ENCODE data around the gene TRAIP. TPM values are rescaled to one million over a fixed set of nuclear protein-coding genes. Genes with fewer than 3 reads are reported as not detected.

TRAIP gene
- total RNA-seq, 4 donors from 2014 or later: 1.5 to 12.2 (median 2.8) TPM

- TF ChIP-seq CTCF (IDR thresholded peaks at IDR 0.05) (no peak), EP300 (IDR thresholded peaks at IDR 0.05) (no peak), POLR2A (IDR thresholded peaks at IDR 0.05) (no peak)
- no peaks in the 10 kb centered on the region for H3K27me3 ChIP-seq
- H3K36me3 ChIP-seq: peaks cover 0 to 45% (median 0%) of the 10 kb centered on the region in 3 donors
- 74 to 80% methylated on average over 8 to 11 of the region's 13 CpGs for WGBS, 2 donors
- H3K27ac ChIP-seq: peak overlapping the region; percentile 4 to 93 (median 90)
- no peaks in the 10 kb centered on the region for H3K9me3 ChIP-seq
- peaks cover 0 to 56% (median 47%) of the 10 kb centered on the region in 4 donors for H3K4me1 ChIP-seq
- no peak for DNase-seq (ENCODE audit: low spot score in 2 of 2)
- no peak overlapping the region for H3K4me3 ChIP-seq
These were observed 48.8 kb downstream of the TRAIP start for GRCh38 chr3:49807431-49808114.

DNA sequence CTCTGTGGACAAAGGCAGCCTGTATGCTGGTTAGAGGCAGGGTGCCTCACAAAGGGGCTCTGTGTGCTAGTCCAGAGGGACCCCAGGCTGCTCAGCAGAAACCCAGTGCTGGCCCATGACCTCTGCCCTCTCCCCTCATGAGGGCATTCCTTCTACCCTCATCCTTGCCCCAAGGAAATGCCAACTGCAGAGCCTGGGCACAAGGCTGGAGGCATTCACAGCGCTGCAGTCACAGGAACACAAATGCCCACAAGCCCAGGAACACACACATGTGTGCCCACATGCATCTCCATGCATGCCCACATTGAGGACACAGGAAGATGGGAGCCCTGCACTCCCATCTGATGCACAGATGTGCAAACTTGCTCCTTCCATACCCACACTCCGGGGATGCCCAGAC is 49.5 kb downstream of the TRAIP start:
- Histone ChIP-seq H3K27me3 (no peaks in the 10 kb centered on the region), H3K4me3 (no peak overlapping the region), H3K4me1 (peaks cover 0 to 55% (median 44%) of the 10 kb centered on the region in 4 donors), H3K9me3 (no peaks in the 10 kb centered on the region), H3K36me3 (peaks cover 0 to 38% (median 0%) of the 10 kb centered on the region in 3 donors), H3K27ac (peak overlapping the region; percentile 4 to 93 (median 90))
- TF ChIP-seq POLR2A (IDR thresholded peaks at IDR 0.05) (no peak), EP300 (IDR thresholded peaks at IDR 0.05) (no peak), CTCF (IDR thresholded peaks at IDR 0.05) (no peak)
- WGBS, 2 donors: 40 to 50% methylated on average over 1 to 2 of the region's 2 CpGs
- no peak for DNase-seq (ENCODE audit: low spot score in 2 of 2)

- H3K36me3 ChIP-seq: peaks cover 0 to 30% (median 0%) of the 10 kb centered on the region in 3 donors
- no peak for TF ChIP-seq POLR2A (IDR thresholded peaks at IDR 0.05)
- TF ChIP-seq EP300 (IDR thresholded peaks at IDR 0.05): no peak
- no peak for TF ChIP-seq CTCF (IDR thresholded peaks at IDR 0.05)
- peak in 1 of 2 donors; percentile 21 for DNase-seq (ENCODE audit: low spot score in 2 of 2)
- 28 to 37% methylated on average over 10 to 11 of the region's 11 CpGs for WGBS, 2 donors
- peak overlapping the region in 1 of 4 donors; percentile 96 for H3K4me3 ChIP-seq
- peaks cover 0 to 55% (median 44%) of the 10 kb centered on the region in 4 donors for H3K4me1 ChIP-seq
- H3K27me3 ChIP-seq: no peaks in the 10 kb centered on the region
- peak overlapping the region; percentile 83 to 93 (median 90) for H3K27ac ChIP-seq
- H3K9me3 ChIP-seq: no peaks in the 10 kb centered on the region
These were observed 50.3 kb downstream of the TRAIP start for GRCh38 chr3:49805897-49806701.

DNA sequence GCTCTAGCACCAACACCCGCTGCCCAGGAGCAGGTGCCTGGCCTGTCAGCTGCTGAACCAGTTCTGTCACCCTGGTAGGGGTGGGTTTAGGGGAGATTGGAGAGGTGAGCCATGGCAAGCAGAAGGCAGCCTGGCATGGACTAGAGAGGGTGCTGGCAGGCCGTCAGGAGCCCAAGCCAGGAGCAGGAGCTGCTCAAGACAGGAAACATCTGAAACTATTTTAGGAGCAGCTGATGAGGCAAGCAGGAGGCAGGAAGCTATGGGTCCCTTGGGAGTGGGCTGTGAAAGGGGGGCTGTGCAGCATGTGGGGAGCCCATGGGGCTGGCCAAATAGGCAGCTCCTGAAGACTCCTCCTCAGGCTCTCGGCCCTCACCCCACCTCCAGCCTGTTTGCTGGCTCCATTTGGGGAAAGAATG is 51.0 kb downstream of the TRAIP start:
- H3K9me3 ChIP-seq: no peaks in the 10 kb centered on the region
- no peaks in the 10 kb centered on the region for H3K27me3 ChIP-seq
- H3K4me3 ChIP-seq: peak overlapping the region in 1 of 4 donors; percentile 96
- WGBS, 2 donors: 36 to 47% methylated on average over 3 of the region's 3 CpGs
- peak; percentile 55 to 90 for TF ChIP-seq EP300 (IDR thresholded peaks at IDR 0.05)
- no peak for TF ChIP-seq CTCF (IDR thresholded peaks at IDR 0.05)
- H3K4me1 ChIP-seq: peaks cover 0 to 55% (median 44%) of the 10 kb centered on the region in 4 donors
- H3K27ac ChIP-seq: peak overlapping the region; percentile 83 to 93 (median 90)
- DNase-seq (ENCODE audit: low spot score in 2 of 2): peak; percentile 79 to 83
- peaks cover 0 to 23% (median 0%) of the 10 kb centered on the region in 3 donors for H3K36me3 ChIP-seq

All from tibial nerve (tissue), 4 donors.